K562 (cell line): ENCODE data around the gene SERAC1. TPM values are rescaled to one million over a fixed set of nuclear protein-coding genes. Genes with fewer than 3 reads are reported as not detected.

Experiments
- ATAC-seq: fragments of 200-7000 bp; cut with Tn5 transposase; 3 replicates; pipeline ENCODE4 v1.9.1; 2020; ENCODE audit warnings: moderate library complexity
- BruUV-seq: library from RNA; stranded (reverse); fragments of 400-500 nt; replicated peaks from 2 replicates; lab custom pipeline; 2021; lab: Mats Ljungman, UMichigan
- CTCF ChIA-PET: fragments of 300-600 bp; formaldehyde crosslinking; extraction: SDS; loops from one replicate; lab custom pipeline; 2021; ENCODE audit warnings: low intra/inter-chr PET ratio; lab: Yijun Ruan, JAX
- POLR2A ChIA-PET: fragments of 300-600, 350-650 bp; sonication (Branson Sonifier 250); formaldehyde crosslinking; extraction: SDS; loops from one replicate; lab custom pipeline; 2021; ENCODE audit warnings: antibody characterized with exemption, inconsistent platforms; lab: Yijun Ruan, JAX
- DNase-seq, 4 experiments: peaks; one replicate each; pipeline versions ENCODE4 v3.0.0 to v3.0.0-alpha.2; 2011 to 2018; ENCODE audit warnings: low spot score in 3 of 4, mixed read lengths in 3 of 4; ENCODE audit errors: extremely low read depth in 1 of 4
- FAIRE-seq: peaks from 2 replicates; lab custom pipeline; 2011; peaks lifted over from hg19 to GRCh38; lab: Jason Lieb, UNC
- H2AFZ ChIP-seq: 2 replicates; pipeline ENCODE4 v1.6.0; 2011; ENCODE audit warnings: low read depth, low read length, control low read depth, inconsistent platforms
- H3K27ac ChIP-seq: fragments of 200-600 bp; 3 replicates; pipeline ENCODE4 v1.8.0; 2011; ENCODE audit warnings: low read depth, mild to moderate bottlenecking, control low read depth, inconsistent platforms, low read length, moderate library complexity, mixed read lengths; ENCODE audit errors: extremely low read depth
- H3K27me3 ChIP-seq, 2 experiments: fragments of 300-600 bp in 1 of 2; 2 replicates in 1 of 2; 3 replicates in 1 of 2; pipeline versions ENCODE4 v1.6.0 to v1.8.0; 2011; ENCODE audit warnings: inconsistent platforms in 2 of 2, low read length in 2 of 2, mild to moderate bottlenecking in 1 of 2, mixed read lengths in 1 of 2, moderate library complexity in 1 of 2; ENCODE audit not compliant: control insufficient read depth in 2 of 2, insufficient read depth in 2 of 2
- H3K36me3 ChIP-seq: fragments of 300-600 bp; 3 replicates; pipeline ENCODE4 v1.8.0; 2011; ENCODE audit warnings: mild to moderate bottlenecking, low read length, inconsistent platforms; ENCODE audit not compliant: control insufficient read depth, insufficient read depth
- H3K4me1 ChIP-seq, 2 experiments: fragments of 200-600 bp in 1 of 2; replicated peaks in 1 of 2; 2 replicates in 1 of 2; 3 replicates in 1 of 2; pipeline versions ENCODE4 v1.5.1 to v1.8.0; 2011; ENCODE audit warnings: inconsistent platforms in 2 of 2, low read length in 2 of 2, mild to moderate bottlenecking in 1 of 2, mixed read lengths in 1 of 2, moderate library complexity in 1 of 2; ENCODE audit not compliant: control insufficient read depth in 2 of 2, insufficient read depth in 2 of 2
- H3K4me2 ChIP-seq: 2 replicates; pipeline ENCODE4 v1.6.1; 2011; ENCODE audit warnings: low read length, control low read depth, inconsistent platforms, mixed read lengths; ENCODE audit not compliant: insufficient read depth
- H3K4me3 ChIP-seq: fragments of 200-600 bp; sonication (generic), shearing (Covaris generic); 2 replicates; pipeline ENCODE4 v1.5.1; 2016; ENCODE audit warnings: control low read depth, inconsistent platforms
- H3K79me2 ChIP-seq: fragments of 200-600 bp; 3 replicates; pipeline ENCODE4 v1.8.0; 2011; ENCODE audit warnings: low read length, inconsistent platforms; ENCODE audit not compliant: control insufficient read depth, insufficient read depth
- H3K9ac ChIP-seq, 2 experiments: 2 replicates each; pipeline versions ENCODE4 v1.6.0 to v1.6.1; 2011; ENCODE audit warnings: low read depth in 2 of 2, low read length in 2 of 2, control low read depth in 1 of 2, inconsistent platforms in 1 of 2, mild to moderate bottlenecking in 1 of 2, mixed read lengths in 1 of 2; ENCODE audit not compliant: insufficient read depth in 1 of 2
- H3K9me1 ChIP-seq: one replicate; pipeline ENCODE4 v1.6.0; 2011; ENCODE audit warnings: inconsistent platforms, mild to moderate bottlenecking, low read length, moderate library complexity; ENCODE audit not compliant: control insufficient read depth, insufficient read depth
- H3K9me3 ChIP-seq: replicated peaks from 2 replicates; pipeline ENCODE4 v1.5.1; 2011; ENCODE audit warnings: low read depth, low read length, inconsistent platforms; ENCODE audit not compliant: control insufficient read depth, insufficient read depth
- H4K20me1 ChIP-seq: replicated peaks from 2 replicates; pipeline ENCODE4 v1.6.1; 2011; ENCODE audit warnings: low read length, inconsistent platforms, mixed read lengths; ENCODE audit not compliant: control insufficient read depth, insufficient read depth
- PTBP1 ChIP-seq: fragments of 200-400 bp; formaldehyde crosslinking; IDR thresholded peaks from 2 replicates; pipeline ENCODE4 v1.6.1; 2017; ENCODE audit warnings: low read depth, low read length
- SRF ChIP-seq, 2 experiments: fragments of 250-450, 450-650 bp in 1 of 2; sonication (Bioruptor Pico) in 1 of 2; sonication (generic) in 1 of 2; formaldehyde crosslinking; IDR thresholded peaks; 2 replicates each; pipeline versions ENCODE4 v1.5.0 to v1.5.1; 2020 to 2022; ENCODE audit warnings: mild to moderate bottlenecking in 1 of 2, missing genetic modification reagents in 1 of 2
- in situ Hi-C: fragments of 300-500 bp; cut with MboI; formaldehyde crosslinking; loops from 4 replicates; pipeline ENCODE4 v1.15.0; 2018; ENCODE audit warnings: inconsistent platforms, mixed read lengths
- intact Hi-C: fragments of 100-400 bp; cut with micrococcal nuclease; formaldehyde crosslinking; loops from 2 replicates; pipeline ENCODE4 v1.14.2; 2022
- polyA plus RNA-seq, 8 experiments: library from polyadenylated mRNA; depleted of rRNA in 4 of 8; stranded (reverse) in 5 of 8; unstranded in 3 of 8; fragments of >200 nt; fragmentation: Nextera tagmentation in 2 of 8; fragmentation: Illumina TruSeq in 1 of 8; extraction: Ambion mirVana in 2 of 8; extraction: Trizol in 1 of 8; gene quantifications; 2 replicates each; pipeline versions ENCODE4 v1.2.1 to v1.2.3, GENCODE V29; 2011 to 2014; ENCODE audit warnings: inconsistent platforms in 1 of 8, missing spikeins in 1 of 8
- total RNA-seq, 7 experiments: library from RNA; depleted of rRNA in 6 of 7; stranded (reverse); fragments of >200 nt in 6 of 7; fragmentation: Illumina TruSeq in 2 of 7; extraction: Trizol in 2 of 7; gene quantifications; 2 replicates each; pipeline versions ENCODE4 v1.2.1 to v1.2.3, GENCODE V29; 2011 to 2021; ENCODE audit warnings: low replicate concordance in 1 of 7
- TF ChIP-seq, protein P1 (sequence below): fragments of 150-350 bp; conservative IDR thresholded peaks from 2 replicates; pipeline ENCODE4 v1.6.1; 2014; ENCODE audit warnings: low read length

The SERAC1 gene
- total and polyA plus RNA-seq, 9 of the 15 experiments (the other 6 are each of a cell fraction or from before 2014, with no cell fraction given), result 1.8 to 6.2 (median 2.8) TPM

DNA sequence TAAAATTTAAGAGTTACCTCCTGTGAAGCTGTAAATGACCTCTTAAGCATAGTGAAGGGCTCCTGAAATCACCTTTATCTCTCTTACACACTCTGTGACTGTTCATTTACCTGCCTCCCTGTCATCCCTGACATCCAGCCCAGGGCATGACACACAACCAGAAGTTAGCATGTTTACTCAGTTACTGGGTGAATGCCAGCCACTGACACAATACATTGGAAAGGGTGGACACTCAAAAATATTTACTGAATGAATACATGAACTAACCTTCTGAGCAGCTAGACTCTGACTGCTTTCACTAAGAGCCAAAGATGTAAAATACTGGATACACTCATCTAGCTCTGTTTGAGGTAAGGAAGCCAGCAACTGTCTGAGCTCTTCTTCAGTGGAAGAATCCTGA lies 25.3 kb downstream of the SERAC1 start:
- BruUV-seq, result no TSS peak
- in situ Hi-C loops (no loop called here), intact Hi-C loops (loop anchor here (1.0 kb wide), 1 partner anchor 63 kb away; no protein-coding TSS in a partner anchor)
- ChIA-PET CTCF (interaction anchor here (1.4 kb wide), 1 partner anchor 63 kb away, joined by 7 read pairs; no protein-coding TSS in a partner anchor), POLR2A (interaction anchor here (1.0 to 2.1 kb wide), 2 partner anchors 9 to 14 kb away, joined by 3 to 8 read pairs; no protein-coding TSS in a partner anchor)
- TF ChIP-seq, protein P1, sequence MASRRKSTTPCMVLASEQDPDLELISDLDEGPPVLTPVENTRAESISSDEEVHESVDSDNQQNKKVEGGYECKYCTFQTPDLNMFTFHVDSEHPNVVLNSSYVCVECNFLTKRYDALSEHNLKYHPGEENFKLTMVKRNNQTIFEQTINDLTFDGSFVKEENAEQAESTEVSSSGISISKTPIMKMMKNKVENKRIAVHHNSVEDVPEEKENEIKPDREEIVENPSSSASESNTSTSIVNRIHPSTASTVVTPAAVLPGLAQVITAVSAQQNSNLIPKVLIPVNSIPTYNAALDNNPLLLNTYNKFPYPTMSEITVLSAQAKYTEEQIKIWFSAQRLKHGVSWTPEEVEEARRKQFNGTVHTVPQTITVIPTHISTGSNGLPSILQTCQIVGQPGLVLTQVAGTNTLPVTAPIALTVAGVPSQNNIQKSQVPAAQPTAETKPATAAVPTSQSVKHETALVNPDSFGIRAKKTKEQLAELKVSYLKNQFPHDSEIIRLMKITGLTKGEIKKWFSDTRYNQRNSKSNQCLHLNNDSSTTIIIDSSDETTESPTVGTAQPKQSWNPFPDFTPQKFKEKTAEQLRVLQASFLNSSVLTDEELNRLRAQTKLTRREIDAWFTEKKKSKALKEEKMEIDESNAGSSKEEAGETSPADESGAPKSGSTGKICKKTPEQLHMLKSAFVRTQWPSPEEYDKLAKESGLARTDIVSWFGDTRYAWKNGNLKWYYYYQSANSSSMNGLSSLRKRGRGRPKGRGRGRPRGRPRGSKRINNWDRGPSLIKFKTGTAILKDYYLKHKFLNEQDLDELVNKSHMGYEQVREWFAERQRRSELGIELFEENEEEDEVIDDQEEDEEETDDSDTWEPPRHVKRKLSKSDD, result no peak
- TF ChIP-seq SRF (CRISPR knock-in tag; IDR thresholded peaks at IDR 0.05), result no peak
- no peak for TF ChIP-seq PTBP1
- Histone ChIP-seq H3K27ac (no peak overlapping the region), H3K9me1 (no peaks in the 10 kb centered on the region), H3K79me2 (no peaks in the 10 kb centered on the region), H3K4me1 (no peaks in the 10 kb centered on the region), H4K20me1 (no peaks in the 10 kb centered on the region), H3K27me3 (no peaks in the 10 kb centered on the region), H3K4me2 (no peak overlapping the region), H2AFZ (no peak overlapping the region), H3K9me3 (no peaks in the 10 kb centered on the region), H3K9ac (no peak overlapping the region), H3K36me3 (no peaks in the 10 kb centered on the region), H3K4me3 (no peak overlapping the region)
- FAIRE-seq (no peak), ATAC-seq (no peak), DNase-seq (no peak)
